ENCODE data around the gene ADGRG6.

ADGRG6 gene

GRCh38 chr6:142373268-142374090 is 71.7 kb downstream of the ADGRG6 start:
- DNase-seq (ENCODE audit: low spot score), result no peak
- TF ChIP-seq CTCF (IDR thresholded peaks at IDR 0.05; ENCODE audit: extremely low read depth, insufficient read depth, missing control alignments), result no peak
- in situ Hi-C loops (cut with MboI; ENCODE audit: low pct_unique_long_range_greater_than_20kb, low sequenced_read_pairs, unreplicated experiment), result no loop called here

- DNase-seq (ENCODE audit: low spot score), result no peak
- TF ChIP-seq CTCF (IDR thresholded peaks at IDR 0.05; ENCODE audit: extremely low read depth, insufficient read depth, missing control alignments), result no peak
- in situ Hi-C loops (cut with MboI; ENCODE audit: low pct_unique_long_range_greater_than_20kb, low sequenced_read_pairs, unreplicated experiment), result no loop called here
Observed at GRCh38 chr6:142374091-142374770, 72.4 kb downstream of the ADGRG6 start.

GRCh38 chr6:142374965-142375733 is 73.3 kb downstream of the ADGRG6 start:
- no peak for TF ChIP-seq CTCF (IDR thresholded peaks at IDR 0.05; ENCODE audit: extremely low read depth, insufficient read depth, missing control alignments)
- DNase-seq (ENCODE audit: low spot score), result no peak
- in situ Hi-C loops (cut with MboI; ENCODE audit: low pct_unique_long_range_greater_than_20kb, low sequenced_read_pairs, unreplicated experiment), result loop anchor here (25.0 kb wide), 1 partner anchor 238 kb away; the partner anchor contains the start of genes GJE1, NMBR and VTA1

- DNase-seq (ENCODE audit: low spot score), result no peak
- in situ Hi-C loops (cut with MboI; ENCODE audit: low pct_unique_long_range_greater_than_20kb, low sequenced_read_pairs, unreplicated experiment), result loop anchor here (25.0 kb wide), 1 partner anchor 239 kb away; the partner anchor contains the start of genes GJE1, NMBR and VTA1
- TF ChIP-seq CTCF (IDR thresholded peaks at IDR 0.05; ENCODE audit: extremely low read depth, insufficient read depth, missing control alignments), result no peak
Observed at GRCh38 chr6:142376115-142376514, 74.3 kb downstream of the ADGRG6 start.

GRCh38 chr6:142376800-142377496 is 75.1 kb downstream of the ADGRG6 start:
- no peak for DNase-seq (ENCODE audit: low spot score)
- TF ChIP-seq CTCF (IDR thresholded peaks at IDR 0.05; ENCODE audit: extremely low read depth, insufficient read depth, missing control alignments), result no peak
- in situ Hi-C loops (cut with MboI; ENCODE audit: low pct_unique_long_range_greater_than_20kb, low sequenced_read_pairs, unreplicated experiment), result loop anchor here (25.0 kb wide), 1 partner anchor 240 kb away; the partner anchor contains the start of genes GJE1, NMBR and VTA1

GRCh38 chr6:142377497-142377848 is 75.7 kb downstream of the ADGRG6 start:
- in situ Hi-C loops (cut with MboI; ENCODE audit: low pct_unique_long_range_greater_than_20kb, low sequenced_read_pairs, unreplicated experiment), result loop anchor here (25.0 kb wide), 1 partner anchor 240 kb away; the partner anchor contains the start of genes GJE1, NMBR and VTA1
- no peak for DNase-seq (ENCODE audit: low spot score)

More at GRCh38 chr6:142377497-142377848, 75.7 kb downstream of the ADGRG6 start:
- TF ChIP-seq CTCF (IDR thresholded peaks at IDR 0.05; ENCODE audit: extremely low read depth, insufficient read depth, missing control alignments), result no peak
